Panc1 (cell line): ENCODE data around the gene HTR1B. TPM values are rescaled to one million over a fixed set of nuclear protein-coding genes. Genes with fewer than 3 reads are reported as not detected.

Experiments
- ATAC-seq: fragments of 200-7000 bp; cut with Tn5 transposase; 2 replicates; pipeline ENCODE4 v1.9.1; 2020; ENCODE audit warnings: mild to moderate bottlenecking, moderate library complexity
- BruUV-seq: library from RNA; stranded (reverse); fragments of 400-500 nt; replicated peaks from 2 replicates; lab custom pipeline; 2021; lab: Mats Ljungman, UMichigan
- CTCF ChIA-PET: fragments of 300-600 bp; sonication (Branson Sonifier 250); formaldehyde crosslinking; loops from one replicate; lab custom pipeline; 2022; ENCODE audit warnings: antibody characterized with exemption; lab: Charles Lee
- POLR2A ChIA-PET: fragments of 300-600 bp; sonication (Branson Sonifier 250); formaldehyde crosslinking; loops from one replicate; lab custom pipeline; 2022; ENCODE audit warnings: antibody characterized with exemption; lab: Charles Lee
- DNase-seq: peaks from one replicate; pipeline ENCODE4 v3.0.0-alpha.2; 2010; ENCODE audit warnings: low read depth, low spot score
- H3K27ac ChIP-seq: 2 replicates; pipeline ENCODE4 v1.5.1; 2011; ENCODE audit warnings: mild to moderate bottlenecking, low read length, inconsistent platforms
- H3K27me3 ChIP-seq: fragments of 200-500 bp; sonication (Bioruptor generic); 2 replicates; pipeline ENCODE4 v1.6.0; 2014; ENCODE audit warnings: low read length, inconsistent platforms; ENCODE audit not compliant: control insufficient read depth, insufficient read depth
- H3K36me3 ChIP-seq: fragments of 200-500 bp; sonication (Bioruptor generic); 2 replicates; pipeline ENCODE4 v1.5.1; 2014; ENCODE audit warnings: inconsistent platforms, mild to moderate bottlenecking, low read length, moderate library complexity; ENCODE audit not compliant: control insufficient read depth, insufficient read depth
- H3K4me1 ChIP-seq: 2 replicates; pipeline ENCODE4 v1.5.1; 2011; ENCODE audit warnings: inconsistent platforms, mild to moderate bottlenecking, low read length, moderate library complexity; ENCODE audit not compliant: control insufficient read depth, insufficient read depth
- H3K4me3 ChIP-seq, 2 experiments: 2 replicates each; pipeline ENCODE4 v1.5.1; 2011 to 2012; ENCODE audit warnings: low read depth in 2 of 2, low read length in 2 of 2, mild to moderate bottlenecking in 2 of 2, inconsistent platforms in 1 of 2, moderate library complexity in 1 of 2
- H3K9me3 ChIP-seq: fragments of 200-500 bp; sonication (Bioruptor generic); 2 replicates; pipeline ENCODE4 v1.5.1; 2014; ENCODE audit warnings: low read depth, mild to moderate bottlenecking, inconsistent platforms, low read length, moderate library complexity; ENCODE audit not compliant: control insufficient read depth, insufficient read depth
- CTCF ChIP-seq: fragments of 450-650 bp; IDR thresholded peaks from 2 replicates; pipeline ENCODE4 v1.5.1; 2017; ENCODE audit warnings: mild to moderate bottlenecking
- POLR2AphosphoS5 ChIP-seq: IDR thresholded peaks from 2 replicates; pipeline ENCODE4 v1.6.1; 2012; ENCODE audit warnings: mild to moderate bottlenecking, low read depth, low read length, moderate library complexity
- REST ChIP-seq, 2 experiments: IDR thresholded peaks; 2 replicates each; pipeline ENCODE4 v1.6.1; 2011 to 2012; ENCODE audit warnings: low read depth in 2 of 2, control low read depth in 1 of 2, low read length in 1 of 2, mild to moderate bottlenecking in 1 of 2, moderate library complexity in 1 of 2; ENCODE audit not compliant: insufficient read depth in 1 of 2
- SIN3A ChIP-seq: IDR thresholded peaks from 2 replicates; pipeline ENCODE4 v1.6.1; 2012; ENCODE audit warnings: low read depth, mild to moderate bottlenecking, low read length, moderate library complexity, borderline replicate concordance; ENCODE audit not compliant: insufficient read depth
- TCF7L2 ChIP-seq: IDR thresholded peaks from 2 replicates; pipeline ENCODE4 v1.6.1; 2011; ENCODE audit warnings: mild to moderate bottlenecking, low read depth, low read length, inconsistent platforms
- in situ Hi-C: cut with HindIII; loops from 2 replicates; pipeline ENCODE4 v1.10.0; 2016; ENCODE audit warnings: low sequenced_read_pairs, low pct_unique_long_range_greater_than_20kb
- intact Hi-C: fragments of 100-400 bp; cut with micrococcal nuclease; formaldehyde crosslinking; loops from one replicate; pipeline ENCODE4 v1.10.0; 2022; ENCODE audit not compliant: unreplicated experiment
- total RNA-seq: library from RNA; stranded (reverse); gene quantifications from one replicate; pipeline ENCODE4 v1.2.1, GENCODE V29; 2021; ENCODE audit not compliant: unreplicated experiment

HTR1B gene
- total RNA-seq, 1 experiment from 2014 or later, result 14.0 TPM

GRCh38 chr6:77461796-77462195 is 1.5 kb downstream of the HTR1B start:
- BruUV-seq, result no TSS peak

GRCh38 chr6:77458421-77458820 is 4.9 kb downstream of the HTR1B start:
- ATAC-seq (no peak), DNase-seq (no peak)
- intact Hi-C loops, result loop anchor here (5.0 kb wide), 1 partner anchor 166 kb away; no protein-coding TSS in a partner anchor
- no peak for TF ChIP-seq SIN3A
- TF ChIP-seq POLR2AphosphoS5, result no peak
- no peak for TF ChIP-seq CTCF
- TF ChIP-seq TCF7L2, result no peak
- no peak for TF ChIP-seq REST (IDR thresholded peaks at IDR 0.05; ENCODE audit: insufficient read depth in 1 of 2, low read depth in 2 of 2, low read length in 1 of 2)
- in situ Hi-C loops, result no loop called here
- no TSS peak for BruUV-seq
- POLR2A ChIA-PET, result no interaction called here
- Histone ChIP-seq H3K27me3 (no peaks in the 10 kb centered on the region), H3K27ac (peak overlapping the region; percentile 88), H3K4me3 (no peak overlapping the region), H3K36me3 (no peaks in the 10 kb centered on the region), H3K9me3 (no peaks in the 10 kb centered on the region), H3K4me1 (peaks cover 18% of the 10 kb centered on the region)
- CTCF ChIA-PET, result no interaction called here

More at GRCh38 chr6:77461796-77462195, 1.5 kb downstream of the HTR1B start:
- Histone ChIP-seq H3K4me1 (peaks cover 24% of the 10 kb centered on the region), H3K9me3 (no peaks in the 10 kb centered on the region), H3K27me3 (no peaks in the 10 kb centered on the region; the same call in 1 of the 2 replicates), H3K27ac (peak overlapping the region; percentile 91), H3K36me3 (no peaks in the 10 kb centered on the region), H3K4me3 (peak overlapping the region; percentile 68 to 91)
- in situ Hi-C loops (no loop called here), intact Hi-C loops (loop anchor here (2.0 kb wide), 2 partner anchors 777 to 1527 kb away; no protein-coding TSS in a partner anchor)
- TF ChIP-seq CTCF, result no peak
- no peak for TF ChIP-seq REST (IDR thresholded peaks at IDR 0.05; ENCODE audit: insufficient read depth in 1 of 2, low read depth in 2 of 2, low read length in 1 of 2)
- TF ChIP-seq TCF7L2, result no peak
- TF ChIP-seq SIN3A, result no peak
- TF ChIP-seq POLR2AphosphoS5, result no peak
- DNase-seq, result no peak
- ATAC-seq, result peak; percentile 11; the same call in 1 of the 2 replicates
- POLR2A ChIA-PET, result no interaction called here
- CTCF ChIA-PET, result interaction anchor here (0.7 kb wide), 1 partner anchor 269 kb away, joined by 4 read pairs; no protein-coding TSS in a partner anchor
